Sigmoid colon (tissue), 4 donors: ENCODE results near the gene CALY.

Source experiments
- EP300 ChIP-seq, 4 donors: sonication (generic); formaldehyde crosslinking; IDR thresholded peaks; one replicate each; pipeline ENCODE4 v1.6.1; 2017; ENCODE audit warnings: antibody characterized with exemption in 4 of 4
- POLR2A ChIP-seq, 2 donors: fragments of 450-650 bp; IDR thresholded peaks; one replicate each; pipeline ENCODE4 v1.6.1; 2016; ENCODE audit warnings: antibody characterized with exemption in 2 of 2, mild to moderate bottlenecking in 2 of 2, moderate library complexity in 2 of 2
- POLR2AphosphoS5 ChIP-seq, 4 donors: sonication (generic); formaldehyde crosslinking; IDR thresholded peaks; one replicate each; pipeline ENCODE4 v1.6.1; 2017; ENCODE audit warnings: antibody characterized with exemption in 4 of 4
- TF ChIP-seq, protein P1 (sequence below), 4 experiments: fragments of 450-650 bp in 3 of 4; fragments of 200-600 bp in 1 of 4; IDR thresholded peaks; one replicate each; pipeline ENCODE4 v1.5.1; 2016 to 2019; ENCODE audit warnings: antibody characterized with exemption in 4 of 4, mild to moderate bottlenecking in 3 of 4, moderate library complexity in 2 of 4

- TF ChIP-seq, protein P1, sequence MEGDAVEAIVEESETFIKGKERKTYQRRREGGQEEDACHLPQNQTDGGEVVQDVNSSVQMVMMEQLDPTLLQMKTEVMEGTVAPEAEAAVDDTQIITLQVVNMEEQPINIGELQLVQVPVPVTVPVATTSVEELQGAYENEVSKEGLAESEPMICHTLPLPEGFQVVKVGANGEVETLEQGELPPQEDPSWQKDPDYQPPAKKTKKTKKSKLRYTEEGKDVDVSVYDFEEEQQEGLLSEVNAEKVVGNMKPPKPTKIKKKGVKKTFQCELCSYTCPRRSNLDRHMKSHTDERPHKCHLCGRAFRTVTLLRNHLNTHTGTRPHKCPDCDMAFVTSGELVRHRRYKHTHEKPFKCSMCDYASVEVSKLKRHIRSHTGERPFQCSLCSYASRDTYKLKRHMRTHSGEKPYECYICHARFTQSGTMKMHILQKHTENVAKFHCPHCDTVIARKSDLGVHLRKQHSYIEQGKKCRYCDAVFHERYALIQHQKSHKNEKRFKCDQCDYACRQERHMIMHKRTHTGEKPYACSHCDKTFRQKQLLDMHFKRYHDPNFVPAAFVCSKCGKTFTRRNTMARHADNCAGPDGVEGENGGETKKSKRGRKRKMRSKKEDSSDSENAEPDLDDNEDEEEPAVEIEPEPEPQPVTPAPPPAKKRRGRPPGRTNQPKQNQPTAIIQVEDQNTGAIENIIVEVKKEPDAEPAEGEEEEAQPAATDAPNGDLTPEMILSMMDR (IDR thresholded peaks at IDR 0.05): peak; percentile 64 to 96 (median 76)
- TF ChIP-seq POLR2A (IDR thresholded peaks at IDR 0.05) (no peak), EP300 (IDR thresholded peaks at IDR 0.05) (no peak), POLR2AphosphoS5 (IDR thresholded peaks at IDR 0.05) (peak in 1 of 4 donors; percentile 25)
Measured at GRCh38 chr10:133329491-133330202, 7.0 kb downstream of the CALY start.
